Measurements from ENCODE around the gene FAM162A.

The FAM162A gene

GRCh38 chr3:122353215-122353614, 30.8 kb upstream of the FAM162A start:
- DNase-seq (ENCODE audit: low read depth): no peak
- TF ChIP-seq CTCF (IDR thresholded peaks at IDR 0.05; ENCODE audit: low read length, missing control alignments): no peak
- H3K4me3 ChIP-seq (replicated peaks; ENCODE audit: low read depth, low read length): no peak overlapping the region

- TF ChIP-seq CTCF (IDR thresholded peaks at IDR 0.05; ENCODE audit: low read length, missing control alignments): no peak
- no peak for DNase-seq (ENCODE audit: low read depth)
- no peak overlapping the region for H3K4me3 ChIP-seq (replicated peaks; ENCODE audit: low read depth, low read length)
These were observed 30.0 kb upstream of the FAM162A start for GRCh38 chr3:122353893-122354401.

GRCh38 chr3:122355612-122356011, 28.4 kb upstream of the FAM162A start:
- H3K4me3 ChIP-seq (replicated peaks; ENCODE audit: low read depth, low read length): no peak overlapping the region
- no peak for TF ChIP-seq CTCF (IDR thresholded peaks at IDR 0.05; ENCODE audit: low read length, missing control alignments)

GRCh38 chr3:122356402-122356801, 27.6 kb upstream of the FAM162A start:
- peak; percentile 31 for DNase-seq (ENCODE audit: low read depth)
- peak; percentile 31 for TF ChIP-seq CTCF (IDR thresholded peaks at IDR 0.05; ENCODE audit: low read length, missing control alignments)
- H3K4me3 ChIP-seq (replicated peaks; ENCODE audit: low read depth, low read length): no peak overlapping the region

More at GRCh38 chr3:122355612-122356011, 28.4 kb upstream of the FAM162A start:
- DNase-seq (ENCODE audit: low read depth): no peak

GRCh38 chr3:122357828-122358702, 25.9 kb upstream of the FAM162A start:
- DNase-seq (ENCODE audit: low read depth): no peak
- no peak overlapping the region for H3K4me3 ChIP-seq (replicated peaks; ENCODE audit: low read depth, low read length)
- TF ChIP-seq CTCF (IDR thresholded peaks at IDR 0.05; ENCODE audit: low read length, missing control alignments): no peak

GRCh38 chr3:122358703-122359032, 25.3 kb upstream of the FAM162A start:
- H3K4me3 ChIP-seq (replicated peaks; ENCODE audit: low read depth, low read length): no peak overlapping the region
- DNase-seq (ENCODE audit: low read depth): no peak
- TF ChIP-seq CTCF (IDR thresholded peaks at IDR 0.05; ENCODE audit: low read length, missing control alignments): no peak

GRCh38 chr3:122362026-122362425, 22.0 kb upstream of the FAM162A start:
- DNase-seq (ENCODE audit: low read depth): no peak
- no peak overlapping the region for H3K4me3 ChIP-seq (replicated peaks; ENCODE audit: low read depth, low read length)
- TF ChIP-seq CTCF (IDR thresholded peaks at IDR 0.05; ENCODE audit: low read length, missing control alignments): no peak
